ENCODE data around the gene UROC1.

GRCh38 chr3:126528800-126529541 is 11.4 kb upstream of the UROC1 start:
- TF ChIP-seq CTCF (conservative IDR thresholded peaks at IDR 0.05; ENCODE audit: low read depth, low read length) (no peak), EZH2 (IDR thresholded peaks at IDR 0.05; ENCODE audit: borderline replicate concordance, low read depth, low read length, poor library complexity, severe bottlenecking) (no peak)
